ENCODE results near the gene CER1. TPM values are rescaled to one million over a fixed set of nuclear protein-coding genes. Genes with fewer than 3 reads are reported as not detected.

CER1 gene
- total RNA-seq, 2 experiments from 2014 or later = not detected

GRCh38 chr9:14671377-14671776 lies 51.2 kb downstream of the CER1 start:
- no peak for TF ChIP-seq CTCF (IDR thresholded peaks at IDR 0.05)
- Mint-ChIP-seq H3K27me3 (no peaks in the 10 kb centered on the region), H3K27ac (no peak overlapping the region), H3K4me3 (no peak overlapping the region), H3K4me1 (ENCODE audit: low read depth) (peaks cover 7% of the 10 kb centered on the region), H3K36me3 (ENCODE audit: low read depth) (peaks cover 5% of the 10 kb centered on the region), H3K9me3 (no peaks in the 10 kb centered on the region)
- CTCF ChIA-PET = no interaction called here
- no peak for DNase-seq
- ATAC-seq = no peak
- intact Hi-C loops (cut with micrococcal nuclease) = no loop called here
- POLR2A ChIA-PET = no interaction called here

- H3K4me3 Mint-ChIP-seq = no peak overlapping the region
- CTCF ChIA-PET = no interaction called here
- DNase-seq (no peak), ATAC-seq (no peak)
- POLR2A ChIA-PET = no interaction called here
- intact Hi-C loops (cut with micrococcal nuclease) = no loop called here
- peaks cover 5% of the 10 kb centered on the region for H3K36me3 Mint-ChIP-seq (ENCODE audit: low read depth)
- H3K27me3 Mint-ChIP-seq = no peaks in the 10 kb centered on the region
- H3K4me1 Mint-ChIP-seq (ENCODE audit: low read depth) = peaks cover 7% of the 10 kb centered on the region
- no peak overlapping the region for H3K27ac Mint-ChIP-seq
- no peaks in the 10 kb centered on the region for H3K9me3 Mint-ChIP-seq
- no peak for TF ChIP-seq CTCF (IDR thresholded peaks at IDR 0.05)
Observed at GRCh38 chr9:14670718-14671117, 51.8 kb downstream of the CER1 start.

Other genes starting within 250 kb of the CER1 start
- gene ZDHHC21, start 29.3 kb downstream of the CER1 start, total RNA-seq = 1 to 10 TPM; 4.3 to 5.2 TPM
- gene FREM1, start 187.7 kb upstream of the CER1 start, total RNA-seq = not detected